HepG2 (cell line): ENCODE data around the gene AKR1C4. TPM values are rescaled to one million over a fixed set of nuclear protein-coding genes. Genes with fewer than 3 reads are reported as not detected.
A peak's percentile ranks its signal among the peaks of the same experiment; 100 is the strongest.

Experiments used
- BORCS8-MEF2B ChIP-seq: sonication (generic); formaldehyde crosslinking; IDR thresholded peaks from 2 replicates; pipeline ENCODE4 v1.8.0; 2022; ENCODE audit warnings: mild to moderate bottlenecking, missing genetic modification reagents
- CREBL2 ChIP-seq: sonication (generic); formaldehyde crosslinking; IDR thresholded peaks from 2 replicates; pipeline ENCODE4 v1.8.1; 2023; ENCODE audit warnings: missing genetic modification reagents, mild to moderate bottlenecking, borderline replicate concordance
- DPF2 ChIP-seq: sonication (generic); formaldehyde crosslinking; IDR thresholded peaks from 2 replicates; pipeline ENCODE4 v1.4.0; 2020; ENCODE audit warnings: mild to moderate bottlenecking, low read depth, missing genetic modification reagents, borderline replicate concordance
- E2F5 ChIP-seq: sonication (generic); formaldehyde crosslinking; conservative IDR thresholded peaks from 2 replicates; pipeline ENCODE4 v1.4.0; 2020; ENCODE audit warnings: missing genetic modification reagents
- GABPB1 ChIP-seq: IDR thresholded peaks from 2 replicates; pipeline ENCODE4 v1.6.1; 2016; ENCODE audit warnings: mild to moderate bottlenecking, missing genetic modification reagents, moderate library complexity, missing compliant biosample characterization
- HOXA9 ChIP-seq: sonication (generic); formaldehyde crosslinking; IDR thresholded peaks from 2 replicates; pipeline ENCODE4 v1.8.1; 2022; ENCODE audit warnings: missing genetic modification reagents, mild to moderate bottlenecking, moderate library complexity, borderline replicate concordance
- KMT2B ChIP-seq: IDR thresholded peaks from 2 replicates; pipeline ENCODE4 v1.6.1; 2016; ENCODE audit warnings: missing genetic modification reagents, missing compliant biosample characterization
- MAX ChIP-seq: IDR thresholded peaks from 2 replicates; pipeline ENCODE4 v1.6.1; 2012; ENCODE audit warnings: inconsistent platforms
- NR2F1 ChIP-seq, 2 experiments: fragments of 450-650 bp in 1 of 2; formaldehyde crosslinking in 1 of 2; IDR thresholded peaks; 2 replicates each; pipeline versions ENCODE4 v1.5.0 to v1.6.1; 2016 to 2020; ENCODE audit warnings: mild to moderate bottlenecking in 1 of 2, missing compliant biosample characterization in 1 of 2, missing genetic modification reagents in 1 of 2, moderate library complexity in 1 of 2
- POGZ ChIP-seq: sonication (generic); formaldehyde crosslinking; IDR thresholded peaks from 2 replicates; pipeline ENCODE4 v1.4.0; 2020; ENCODE audit warnings: mild to moderate bottlenecking, missing genetic modification reagents
- REPIN1 ChIP-seq: sonication (generic); formaldehyde crosslinking; IDR thresholded peaks from 2 replicates; pipeline ENCODE4 v1.8.0; 2022; ENCODE audit warnings: missing genetic modification reagents, low read depth, mild to moderate bottlenecking, borderline replicate concordance
- SMARCC2 ChIP-seq: fragments of 450-650 bp; IDR thresholded peaks from 2 replicates; pipeline ENCODE4 v1.6.1; 2017; ENCODE audit warnings: antibody characterized with exemption, mild to moderate bottlenecking
- SMC3 ChIP-seq: IDR thresholded peaks from 2 replicates; pipeline ENCODE4 v1.6.1; 2011; ENCODE audit warnings: low read length, improper control_type of control experiment
- SNAI1 ChIP-seq: sonication (generic); formaldehyde crosslinking; IDR thresholded peaks from 2 replicates; pipeline ENCODE4 v1.5.0; 2020; ENCODE audit warnings: mild to moderate bottlenecking, missing genetic modification reagents, borderline replicate concordance
- ZBTB7A ChIP-seq: sonication (generic); formaldehyde crosslinking; IDR thresholded peaks from 2 replicates; pipeline ENCODE4 v1.8.0; 2022; ENCODE audit warnings: mild to moderate bottlenecking, missing genetic modification reagents
- ZNF432 ChIP-seq: sonication (generic); formaldehyde crosslinking; IDR thresholded peaks from 2 replicates; pipeline ENCODE4 v1.5.0; 2020; ENCODE audit warnings: missing genetic modification reagents, mild to moderate bottlenecking, borderline replicate concordance
- ZNF546 ChIP-seq: sonication (generic); formaldehyde crosslinking; conservative IDR thresholded peaks from 2 replicates; pipeline ENCODE4 v1.8.1; 2023; ENCODE audit warnings: mild to moderate bottlenecking, missing genetic modification reagents
- ZNF850 ChIP-seq: sonication (generic); formaldehyde crosslinking; conservative IDR thresholded peaks from 2 replicates; pipeline ENCODE4 v1.9.0; 2021; ENCODE audit warnings: mild to moderate bottlenecking, missing genetic modification reagents
- polyA plus RNA-seq, 8 experiments: library from polyadenylated mRNA; depleted of rRNA in 3 of 8; stranded (reverse) in 7 of 8; unstranded in 1 of 8; fragments of >200 nt; fragmentation: Illumina TruSeq in 4 of 8; extraction: Trizol in 4 of 8; gene quantifications; 2 replicates each; pipeline versions ENCODE4 v1.2.1 to v1.2.3, GENCODE V29; 2011 to 2016; ENCODE audit warnings: low read depth in 4 of 8, missing spikeins in 1 of 8, mixed read lengths in 1 of 8; ENCODE audit not compliant: insufficient read depth in 1 of 8
- total RNA-seq, 5 experiments: library from RNA; depleted of rRNA; stranded (reverse); fragments of >200 nt; fragmentation: Illumina TruSeq; extraction: Trizol; gene quantifications; 2 replicates each; pipeline ENCODE4 v1.2.3, GENCODE V29; 2016; ENCODE audit warnings: low read depth in 1 of 5
- TF ChIP-seq, protein P1 (sequence below): sonication (generic); formaldehyde crosslinking; IDR thresholded peaks from 2 replicates; pipeline ENCODE4 v1.8.1; 2023; ENCODE audit warnings: mild to moderate bottlenecking, inconsistent platforms, moderate library complexity, missing genetic modification reagents, borderline replicate concordance
- TF ChIP-seq, protein P2 (sequence below): sonication (generic); formaldehyde crosslinking; IDR thresholded peaks from 2 replicates; pipeline ENCODE4 v1.4.0; 2020; ENCODE audit warnings: missing genetic modification reagents, mild to moderate bottlenecking, borderline replicate concordance

The AKR1C4 gene
- total and polyA plus RNA-seq, 2 of the 13 experiments (the other 11 are each of a cell fraction or from before 2014, with no cell fraction given) = 0.18 to 1.3 TPM

- TF ChIP-seq BORCS8-MEF2B (CRISPR knock-in tag) = 0 out of 2 replicates have a peak, but pooled peaks have one; percentile 42
- TF ChIP-seq NR2F1 (CRISPR knock-in tag; IDR thresholded peaks at IDR 0.05) = no peak
- peak; percentile 93 for TF ChIP-seq POGZ (CRISPR knock-in tag)
- 0 out of 2 replicates have a peak, but pooled peaks have one; percentile 38 for TF ChIP-seq DPF2 (CRISPR knock-in tag)
- peak; percentile 47; the same call in 1 of the 2 replicates for TF ChIP-seq SMC3
- peak; percentile 20; the same call in 1 of the 2 replicates for TF ChIP-seq KMT2B (CRISPR knock-in tag)
- no peak for TF ChIP-seq CREBL2
- no peak for TF ChIP-seq REPIN1
- TF ChIP-seq SMARCC2 = no peak
- TF ChIP-seq E2F5 (CRISPR knock-in tag) = no peak
- TF ChIP-seq SNAI1 (CRISPR knock-in tag) = no peak
- peak; percentile 50; the same call in 1 of the 2 replicates for TF ChIP-seq GABPB1
- TF ChIP-seq ZNF432 (CRISPR knock-in tag) = no peak
- TF ChIP-seq HOXA9 (CRISPR knock-in tag) = no peak
- no peak for TF ChIP-seq ZNF850 (CRISPR knock-in tag)
- TF ChIP-seq, protein P1, sequence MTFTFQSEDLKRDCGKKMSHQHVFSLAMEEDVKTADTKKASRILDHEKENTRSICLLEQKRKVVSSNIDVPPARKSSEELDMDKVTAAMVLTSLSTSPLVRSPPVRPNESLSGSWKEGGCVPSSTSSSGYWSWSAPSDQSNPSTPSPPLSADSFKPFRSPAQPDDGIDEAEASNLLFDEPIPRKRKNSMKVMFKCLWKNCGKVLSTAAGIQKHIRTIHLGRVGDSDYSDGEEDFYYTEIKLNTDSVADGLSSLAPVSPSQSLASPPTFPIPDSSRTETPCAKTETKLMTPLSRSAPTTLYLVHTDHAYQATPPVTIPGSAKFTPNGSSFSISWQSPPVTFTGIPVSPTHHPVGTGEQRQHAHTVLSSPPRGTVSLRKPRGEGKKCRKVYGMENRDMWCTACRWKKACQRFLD = no peak
- TF ChIP-seq, protein P2, sequence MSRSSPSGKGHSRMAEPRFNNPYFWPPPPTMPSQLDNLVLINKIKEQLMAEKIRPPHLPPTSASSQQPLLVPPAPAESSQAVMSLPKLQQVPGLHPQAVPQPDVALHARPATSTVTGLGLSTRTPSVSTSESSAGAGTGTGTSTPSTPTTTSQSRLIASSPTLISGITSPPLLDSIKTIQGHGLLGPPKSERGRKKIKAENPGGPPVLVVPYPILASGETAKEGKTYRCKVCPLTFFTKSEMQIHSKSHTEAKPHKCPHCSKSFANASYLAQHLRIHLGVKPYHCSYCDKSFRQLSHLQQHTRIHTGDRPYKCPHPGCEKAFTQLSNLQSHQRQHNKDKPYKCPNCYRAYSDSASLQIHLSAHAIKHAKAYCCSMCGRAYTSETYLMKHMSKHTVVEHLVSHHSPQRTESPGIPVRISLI (CRISPR knock-in tag) = no peak
- peak; percentile 80 for TF ChIP-seq MAX
- no peak for TF ChIP-seq ZNF546 (CRISPR knock-in tag)
- TF ChIP-seq ZBTB7A = no peak
Observed at GRCh38 chr10:5234106-5234860, 37.6 kb downstream of the AKR1C4 start (continued).
